ENCODE data around the gene CACNA1C.

Gene CACNA1C

DNA sequence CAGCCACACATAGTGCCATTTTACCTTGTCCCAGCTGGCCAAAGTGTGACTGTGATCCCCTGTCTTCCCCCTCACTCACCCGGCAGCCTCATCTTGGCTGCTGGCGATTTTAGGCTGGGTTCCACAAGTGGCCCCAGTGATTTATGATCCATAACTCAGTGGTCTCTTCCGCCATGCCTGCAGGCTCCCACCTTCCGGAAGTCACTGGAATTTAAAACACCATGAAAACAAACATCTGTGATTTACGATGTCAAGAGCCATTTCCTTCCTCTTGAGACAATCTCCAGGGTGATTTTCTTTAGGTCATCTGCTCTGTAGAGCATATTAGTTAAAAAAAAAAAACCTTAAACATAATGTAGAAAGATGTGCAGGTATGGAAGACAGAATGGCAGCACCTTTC, 282.3 kb downstream of the CACNA1C start:
- Histone ChIP-seq H3K27ac (ENCODE audit: low read depth, low read length) (no peak overlapping the region), H3K9me3 (ENCODE audit: control insufficient read depth, insufficient read depth, low read length) (no peaks in the 10 kb centered on the region), H3K36me3 (ENCODE audit: control insufficient read depth, low read length) (no peaks in the 10 kb centered on the region), H3K4me2 (ENCODE audit: low read length) (no peak overlapping the region), H3K4me3 (ENCODE audit: low read length) (no peak overlapping the region), H4K20me1 (ENCODE audit: control insufficient read depth, insufficient read depth, low read depth, low read length) (no peaks in the 10 kb centered on the region), H3K9me2 (replicated peaks; ENCODE audit: control insufficient read depth, low read length) (no peaks in the 10 kb centered on the region), H3F3A (ENCODE audit: control insufficient read depth, insufficient read depth) (no peaks in the 10 kb centered on the region), H3K79me2 (ENCODE audit: control insufficient read depth, low read length) (no peaks in the 10 kb centered on the region), H3K4me1 (ENCODE audit: control insufficient read depth, low read length) (no peaks in the 10 kb centered on the region), H3K27me3 (ENCODE audit: control insufficient read depth, low read length) (peaks cover 8% of the 10 kb centered on the region)
- TF ChIP-seq, protein P1, sequence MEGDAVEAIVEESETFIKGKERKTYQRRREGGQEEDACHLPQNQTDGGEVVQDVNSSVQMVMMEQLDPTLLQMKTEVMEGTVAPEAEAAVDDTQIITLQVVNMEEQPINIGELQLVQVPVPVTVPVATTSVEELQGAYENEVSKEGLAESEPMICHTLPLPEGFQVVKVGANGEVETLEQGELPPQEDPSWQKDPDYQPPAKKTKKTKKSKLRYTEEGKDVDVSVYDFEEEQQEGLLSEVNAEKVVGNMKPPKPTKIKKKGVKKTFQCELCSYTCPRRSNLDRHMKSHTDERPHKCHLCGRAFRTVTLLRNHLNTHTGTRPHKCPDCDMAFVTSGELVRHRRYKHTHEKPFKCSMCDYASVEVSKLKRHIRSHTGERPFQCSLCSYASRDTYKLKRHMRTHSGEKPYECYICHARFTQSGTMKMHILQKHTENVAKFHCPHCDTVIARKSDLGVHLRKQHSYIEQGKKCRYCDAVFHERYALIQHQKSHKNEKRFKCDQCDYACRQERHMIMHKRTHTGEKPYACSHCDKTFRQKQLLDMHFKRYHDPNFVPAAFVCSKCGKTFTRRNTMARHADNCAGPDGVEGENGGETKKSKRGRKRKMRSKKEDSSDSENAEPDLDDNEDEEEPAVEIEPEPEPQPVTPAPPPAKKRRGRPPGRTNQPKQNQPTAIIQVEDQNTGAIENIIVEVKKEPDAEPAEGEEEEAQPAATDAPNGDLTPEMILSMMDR (IDR thresholded peaks at IDR 0.05; ENCODE audit: low read depth, low read length, poor library complexity, severe bottlenecking): no peak
- no peak for TF ChIP-seq EZH2phosphoT487 (IDR thresholded peaks at IDR 0.05; ENCODE audit: borderline replicate concordance, low read length)

DNA sequence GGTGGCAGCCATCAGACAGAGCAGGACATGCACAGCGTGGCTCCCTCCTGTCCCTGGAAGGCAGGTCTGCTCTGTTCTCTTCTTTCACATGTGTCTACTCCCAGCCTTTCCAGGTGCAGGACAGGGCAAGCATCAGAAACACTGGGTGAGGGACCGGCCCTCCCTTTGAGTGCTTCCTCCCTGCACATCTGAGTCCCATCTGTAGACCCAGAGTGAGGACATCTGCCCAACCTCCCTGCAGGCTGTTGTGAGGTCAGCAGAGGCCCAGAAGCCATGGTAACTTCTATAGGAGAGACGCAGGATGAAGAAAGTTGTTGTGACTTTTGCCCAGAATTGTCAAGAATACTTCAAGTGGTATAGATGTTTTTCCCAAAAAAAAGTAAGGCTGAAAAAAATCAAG, 282.7 kb downstream of the CACNA1C start:
- Histone ChIP-seq H3K4me3 (ENCODE audit: low read length) (no peak overlapping the region), H3K4me2 (ENCODE audit: low read length) (no peak overlapping the region), H3K4me1 (ENCODE audit: control insufficient read depth, low read length) (no peaks in the 10 kb centered on the region)

DNA sequence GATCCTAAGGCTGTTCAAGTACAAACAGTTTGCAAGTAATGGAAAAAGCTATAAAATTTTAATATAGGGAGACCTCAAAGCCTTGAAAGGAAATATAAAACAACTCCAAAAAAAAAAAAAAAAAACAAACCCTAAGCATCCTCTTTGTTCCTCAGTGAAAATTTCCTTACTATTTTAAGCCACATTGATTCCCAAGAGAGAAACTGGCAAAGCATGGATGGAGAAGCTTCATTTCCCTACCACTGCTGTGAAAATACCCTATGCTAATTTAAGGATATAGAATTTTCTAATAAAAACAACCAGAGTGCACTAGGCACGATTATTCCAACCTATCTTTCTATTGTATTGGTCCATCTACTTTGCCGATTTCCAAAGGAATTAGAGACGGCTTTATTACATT, 283.1 kb downstream of the CACNA1C start:
- no peaks in the 10 kb centered on the region for H3K9me3 ChIP-seq (ENCODE audit: control insufficient read depth, insufficient read depth, low read length)
- H3K79me2 ChIP-seq (ENCODE audit: control insufficient read depth, low read length): no peaks in the 10 kb centered on the region
- TF ChIP-seq, protein P1 (IDR thresholded peaks at IDR 0.05; ENCODE audit: low read depth, low read length, poor library complexity, severe bottlenecking): no peak
- TF ChIP-seq EZH2phosphoT487 (IDR thresholded peaks at IDR 0.05; ENCODE audit: borderline replicate concordance, low read length): no peak
- H3F3A ChIP-seq (ENCODE audit: control insufficient read depth, insufficient read depth): no peaks in the 10 kb centered on the region
- H3K4me2 ChIP-seq (ENCODE audit: low read length): no peak overlapping the region
- H4K20me1 ChIP-seq (ENCODE audit: control insufficient read depth, insufficient read depth, low read depth, low read length): no peaks in the 10 kb centered on the region
- H3K9me2 ChIP-seq (replicated peaks; ENCODE audit: control insufficient read depth, low read length): no peaks in the 10 kb centered on the region
- no peaks in the 10 kb centered on the region for H3K36me3 ChIP-seq (ENCODE audit: control insufficient read depth, low read length)
- no peak overlapping the region for H3K4me3 ChIP-seq (ENCODE audit: low read length)
- H3K27ac ChIP-seq (ENCODE audit: low read depth, low read length): no peak overlapping the region
- H3K27me3 ChIP-seq (ENCODE audit: control insufficient read depth, low read length): peaks cover 3% of the 10 kb centered on the region; the same call in 1 of the 2 replicates
- no peaks in the 10 kb centered on the region for H3K4me1 ChIP-seq (ENCODE audit: control insufficient read depth, low read length)

More for the DNA sequence above, 282.7 kb downstream of the CACNA1C start:
- H3K9me3 ChIP-seq (ENCODE audit: control insufficient read depth, insufficient read depth, low read length): no peaks in the 10 kb centered on the region
- TF ChIP-seq, protein P1 (IDR thresholded peaks at IDR 0.05; ENCODE audit: low read depth, low read length, poor library complexity, severe bottlenecking): no peak
- TF ChIP-seq EZH2phosphoT487 (IDR thresholded peaks at IDR 0.05; ENCODE audit: borderline replicate concordance, low read length): no peak
- no peaks in the 10 kb centered on the region for H3K9me2 ChIP-seq (replicated peaks; ENCODE audit: control insufficient read depth, low read length)
- H3K36me3 ChIP-seq (ENCODE audit: control insufficient read depth, low read length): no peaks in the 10 kb centered on the region
- H3F3A ChIP-seq (ENCODE audit: control insufficient read depth, insufficient read depth): no peaks in the 10 kb centered on the region
- no peak overlapping the region for H3K27ac ChIP-seq (ENCODE audit: low read depth, low read length)
- peaks cover 5% of the 10 kb centered on the region for H3K27me3 ChIP-seq (ENCODE audit: control insufficient read depth, low read length)
- no peaks in the 10 kb centered on the region for H3K79me2 ChIP-seq (ENCODE audit: control insufficient read depth, low read length)
- no peaks in the 10 kb centered on the region for H4K20me1 ChIP-seq (ENCODE audit: control insufficient read depth, insufficient read depth, low read depth, low read length)

All from DOHH2 (cell line).